HepG2 (cell line): ENCODE data around the gene STK11. TPM values are rescaled to one million over a fixed set of nuclear protein-coding genes. Genes with fewer than 3 reads are reported as not detected.

ENCODE experiments used
- GPBP1L1 ChIP-seq: sonication (generic); formaldehyde crosslinking; IDR thresholded peaks from 2 replicates; pipeline ENCODE4 v1.5.0; 2020; ENCODE audit warnings: mild to moderate bottlenecking, missing genetic modification reagents
- GTF3A ChIP-seq: sonication (generic); formaldehyde crosslinking; conservative IDR thresholded peaks from 2 replicates; pipeline ENCODE4 v1.4.0; 2020; ENCODE audit warnings: mild to moderate bottlenecking, missing genetic modification reagents
- IRF2 ChIP-seq: IDR thresholded peaks from 2 replicates; pipeline ENCODE4 v1.6.1; 2018; ENCODE audit warnings: missing genetic modification reagents, missing compliant biosample characterization
- JUNB ChIP-seq: sonication (generic); formaldehyde crosslinking; IDR thresholded peaks from 2 replicates; pipeline ENCODE4 v1.8.0; 2022; ENCODE audit warnings: missing genetic modification reagents, mild to moderate bottlenecking, borderline replicate concordance
- SKI ChIP-seq: fragments of 450-650 bp; IDR thresholded peaks from one replicate; pipeline ENCODE4 v1.6.1; 2018; ENCODE audit warnings: mild to moderate bottlenecking; ENCODE audit not compliant: partially characterized antibody
- SMARCE1 ChIP-seq: fragments of 450-650 bp; IDR thresholded peaks from 2 replicates; pipeline ENCODE4 v1.6.1; 2017; ENCODE audit warnings: borderline replicate concordance
- TEAD2 ChIP-seq: sonication (generic); formaldehyde crosslinking; IDR thresholded peaks from 2 replicates; pipeline ENCODE4 v1.9.0; 2021; ENCODE audit warnings: missing genetic modification reagents
- XRCC5 ChIP-seq: fragments of 200-400 bp; formaldehyde crosslinking; optimal IDR thresholded peaks from 2 replicates; pipeline ENCODE3; 2017; ENCODE audit warnings: mild to moderate bottlenecking, low read length
- YEATS4 ChIP-seq: sonication (generic); formaldehyde crosslinking; IDR thresholded peaks from 2 replicates; pipeline ENCODE4 v1.4.0; 2020; ENCODE audit warnings: missing genetic modification reagents, borderline replicate concordance
- ZNF224 ChIP-seq: sonication (generic); formaldehyde crosslinking; IDR thresholded peaks from 2 replicates; pipeline ENCODE4 v1.5.0; 2020; ENCODE audit warnings: mild to moderate bottlenecking, missing genetic modification reagents
- ZNF251 ChIP-seq: sonication (generic); formaldehyde crosslinking; IDR thresholded peaks from 2 replicates; pipeline ENCODE4 v1.9.0; 2021; ENCODE audit warnings: mild to moderate bottlenecking, missing genetic modification reagents
- ZNF30 ChIP-seq: sonication (generic); formaldehyde crosslinking; IDR thresholded peaks from 2 replicates; pipeline ENCODE4 v1.5.0; 2020; ENCODE audit warnings: mild to moderate bottlenecking, missing genetic modification reagents
- ZNF354B ChIP-seq: sonication (generic); formaldehyde crosslinking; IDR thresholded peaks from 2 replicates; pipeline ENCODE4 v1.8.0; 2022; ENCODE audit warnings: mild to moderate bottlenecking, missing genetic modification reagents
- ZNF367 ChIP-seq: sonication (generic); formaldehyde crosslinking; IDR thresholded peaks from 2 replicates; pipeline ENCODE4 v1.4.0; 2020; ENCODE audit warnings: missing genetic modification reagents, borderline replicate concordance
- ZNF674 ChIP-seq: sonication (generic); formaldehyde crosslinking; IDR thresholded peaks from 2 replicates; pipeline ENCODE4 v1.5.0; 2020; ENCODE audit warnings: low read depth, mild to moderate bottlenecking, missing genetic modification reagents
- ZNF713 ChIP-seq: sonication (generic); formaldehyde crosslinking; IDR thresholded peaks from 2 replicates; pipeline ENCODE4 v1.4.0; 2020; ENCODE audit warnings: mild to moderate bottlenecking, missing genetic modification reagents
- ZNF724P ChIP-seq: sonication (generic); formaldehyde crosslinking; IDR thresholded peaks from 2 replicates; pipeline ENCODE4 v1.8.0; 2022; ENCODE audit warnings: missing genetic modification reagents, borderline replicate concordance
- ZNF766 ChIP-seq: sonication (generic); formaldehyde crosslinking; IDR thresholded peaks from 2 replicates; pipeline ENCODE4 v1.5.0; 2020; ENCODE audit warnings: missing genetic modification reagents, borderline replicate concordance
- ZNF816 ChIP-seq: sonication (generic); formaldehyde crosslinking; IDR thresholded peaks from 2 replicates; pipeline ENCODE4 v1.8.0; 2022; ENCODE audit warnings: missing genetic modification reagents, mild to moderate bottlenecking, borderline replicate concordance
- ZNF878 ChIP-seq: sonication (generic); formaldehyde crosslinking; IDR thresholded peaks from 2 replicates; pipeline ENCODE4 v1.8.1; 2023; ENCODE audit warnings: mild to moderate bottlenecking, missing genetic modification reagents, moderate library complexity
- polyA plus RNA-seq, 8 experiments: library from polyadenylated mRNA; depleted of rRNA in 3 of 8; stranded (reverse) in 7 of 8; unstranded in 1 of 8; fragments of >200 nt; fragmentation: Illumina TruSeq in 4 of 8; extraction: Trizol in 4 of 8; gene quantifications; 2 replicates each; pipeline versions ENCODE4 v1.2.1 to v1.2.3, GENCODE V29; 2011 to 2016; ENCODE audit warnings: low read depth in 4 of 8, missing spikeins in 1 of 8, mixed read lengths in 1 of 8; ENCODE audit not compliant: insufficient read depth in 1 of 8
- total RNA-seq, 5 experiments: library from RNA; depleted of rRNA; stranded (reverse); fragments of >200 nt; fragmentation: Illumina TruSeq; extraction: Trizol; gene quantifications; 2 replicates each; pipeline ENCODE4 v1.2.3, GENCODE V29; 2016; ENCODE audit warnings: low read depth in 1 of 5
- TF ChIP-seq, protein P1 (sequence below): sonication (generic); formaldehyde crosslinking; IDR thresholded peaks from 2 replicates; pipeline ENCODE4 v1.4.0; 2020; ENCODE audit warnings: low read depth, missing genetic modification reagents
- TF ChIP-seq, protein P2 (sequence below): sonication (generic); formaldehyde crosslinking; IDR thresholded peaks from 2 replicates; pipeline ENCODE4 v1.5.1; 2020; ENCODE audit warnings: missing genetic modification reagents, mild to moderate bottlenecking, borderline replicate concordance

STK11 gene
- total and polyA plus RNA-seq, 2 of the 13 experiments (the other 11 are each of a cell fraction or from before 2014, with no cell fraction given), result 27.5 to 43.6 TPM

- no peak for TF ChIP-seq GPBP1L1
- TF ChIP-seq XRCC5, result peak; percentile 67
- no peak for TF ChIP-seq ZNF713 (CRISPR knock-in tag)
- no peak for TF ChIP-seq JUNB (CRISPR knock-in tag)
- TF ChIP-seq GTF3A (CRISPR knock-in tag), result no peak
- TF ChIP-seq, protein P1, sequence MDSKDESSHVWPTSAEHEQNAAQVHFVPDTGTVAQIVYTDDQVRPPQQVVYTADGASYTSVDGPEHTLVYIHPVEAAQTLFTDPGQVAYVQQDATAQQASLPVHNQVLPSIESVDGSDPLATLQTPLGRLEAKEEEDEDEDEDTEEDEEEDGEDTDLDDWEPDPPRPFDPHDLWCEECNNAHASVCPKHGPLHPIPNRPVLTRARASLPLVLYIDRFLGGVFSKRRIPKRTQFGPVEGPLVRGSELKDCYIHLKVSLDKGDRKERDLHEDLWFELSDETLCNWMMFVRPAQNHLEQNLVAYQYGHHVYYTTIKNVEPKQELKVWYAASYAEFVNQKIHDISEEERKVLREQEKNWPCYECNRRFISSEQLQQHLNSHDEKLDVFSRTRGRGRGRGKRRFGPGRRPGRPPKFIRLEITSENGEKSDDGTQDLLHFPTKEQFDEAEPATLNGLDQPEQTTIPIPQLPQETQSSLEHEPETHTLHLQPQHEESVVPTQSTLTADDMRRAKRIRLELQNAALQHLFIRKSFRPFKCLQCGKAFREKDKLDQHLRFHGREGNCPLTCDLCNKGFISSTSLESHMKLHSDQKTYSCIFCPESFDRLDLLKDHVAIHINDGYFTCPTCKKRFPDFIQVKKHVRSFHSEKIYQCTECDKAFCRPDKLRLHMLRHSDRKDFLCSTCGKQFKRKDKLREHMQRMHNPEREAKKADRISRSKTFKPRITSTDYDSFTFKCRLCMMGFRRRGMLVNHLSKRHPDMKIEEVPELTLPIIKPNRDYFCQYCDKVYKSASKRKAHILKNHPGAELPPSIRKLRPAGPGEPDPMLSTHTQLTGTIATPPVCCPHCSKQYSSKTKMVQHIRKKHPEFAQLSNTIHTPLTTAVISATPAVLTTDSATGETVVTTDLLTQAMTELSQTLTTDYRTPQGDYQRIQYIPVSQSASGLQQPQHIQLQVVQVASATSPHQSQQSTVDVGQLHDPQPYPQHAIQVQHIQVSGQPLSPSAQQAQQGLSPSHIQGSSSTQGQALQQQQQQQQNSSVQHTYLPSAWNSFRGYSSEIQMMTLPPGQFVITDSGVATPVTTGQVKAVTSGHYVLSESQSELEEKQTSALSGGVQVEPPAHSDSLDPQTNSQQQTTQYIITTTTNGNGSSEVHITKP (CRISPR knock-in tag), result peak; percentile 76
- TF ChIP-seq YEATS4 (CRISPR knock-in tag), result peak; percentile 51; the same call in 1 of the 2 replicates
- TF ChIP-seq SKI, result no peak
- 0 out of 2 replicates have a peak, but pooled peaks have one; percentile 32 for TF ChIP-seq ZNF766 (CRISPR knock-in tag)
- TF ChIP-seq, protein P2, sequence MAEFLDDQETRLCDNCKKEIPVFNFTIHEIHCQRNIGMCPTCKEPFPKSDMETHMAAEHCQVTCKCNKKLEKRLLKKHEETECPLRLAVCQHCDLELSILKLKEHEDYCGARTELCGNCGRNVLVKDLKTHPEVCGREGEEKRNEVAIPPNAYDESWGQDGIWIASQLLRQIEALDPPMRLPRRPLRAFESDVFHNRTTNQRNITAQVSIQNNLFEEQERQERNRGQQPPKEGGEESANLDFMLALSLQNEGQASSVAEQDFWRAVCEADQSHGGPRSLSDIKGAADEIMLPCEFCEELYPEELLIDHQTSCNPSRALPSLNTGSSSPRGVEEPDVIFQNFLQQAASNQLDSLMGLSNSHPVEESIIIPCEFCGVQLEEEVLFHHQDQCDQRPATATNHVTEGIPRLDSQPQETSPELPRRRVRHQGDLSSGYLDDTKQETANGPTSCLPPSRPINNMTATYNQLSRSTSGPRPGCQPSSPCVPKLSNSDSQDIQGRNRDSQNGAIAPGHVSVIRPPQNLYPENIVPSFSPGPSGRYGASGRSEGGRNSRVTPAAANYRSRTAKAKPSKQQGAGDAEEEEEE (CRISPR knock-in tag), result no peak
- peak; percentile 55; the same call in 1 of the 2 replicates for TF ChIP-seq IRF2
- TF ChIP-seq ZNF354B (CRISPR knock-in tag), result no peak
- TF ChIP-seq ZNF724P (CRISPR knock-in tag), result 0 out of 2 replicates have a peak, but pooled peaks have one; percentile 24
- no peak for TF ChIP-seq ZNF224 (CRISPR knock-in tag)
- no peak for TF ChIP-seq ZNF878 (CRISPR knock-in tag)
- no peak for TF ChIP-seq ZNF367 (CRISPR knock-in tag)
- no peak for TF ChIP-seq ZNF251 (CRISPR knock-in tag)
- no peak for TF ChIP-seq ZNF816
- TF ChIP-seq TEAD2 (CRISPR knock-in tag), result no peak
- no peak for TF ChIP-seq SMARCE1
- no peak for TF ChIP-seq ZNF674 (CRISPR knock-in tag)
- TF ChIP-seq ZNF30 (CRISPR knock-in tag), result no peak
Measured at GRCh38 chr19:1205114-1206099, at the start of gene STK11 (continued).
